ENCODE measurements around the gene AHI1. TPM values are rescaled to one million over a fixed set of nuclear protein-coding genes. Genes with fewer than 3 reads are reported as not detected.
"Not testable (repeated sequence)": the region's sequence is repeated elsewhere in the genome, so short reads cannot be mapped to it uniquely, and the experiment has no call there.

AHI1 gene
- total RNA-seq, 8 experiments from 2014 or later = 22.1 to 345 (median 54.1) TPM

GRCh38 chr6:135503703-135504475, 6.3 kb upstream of the AHI1 start:
- in situ Hi-C loops (cut with MboI; ENCODE audit: low pct_unique_long_range_greater_than_20kb in 2 of 9, low sequenced_read_pairs in 9 of 9, unreplicated experiment in 9 of 9) = no loop called here
- Histone ChIP-seq H3K4me1 (replicated peaks in 1 of 2) (peaks cover 2 to 5% of the 10 kb centered on the region in 2 donors), H3K27ac (no peak overlapping the region), H3K4me3 (no peak overlapping the region)
- 80 to 100% (median 93%) methylated on average over 1 to 6 of the region's 6 CpGs for WGBS, 10 experiments
- ATAC-seq (replicated peaks in 6 of 8) = no peak

DNA sequence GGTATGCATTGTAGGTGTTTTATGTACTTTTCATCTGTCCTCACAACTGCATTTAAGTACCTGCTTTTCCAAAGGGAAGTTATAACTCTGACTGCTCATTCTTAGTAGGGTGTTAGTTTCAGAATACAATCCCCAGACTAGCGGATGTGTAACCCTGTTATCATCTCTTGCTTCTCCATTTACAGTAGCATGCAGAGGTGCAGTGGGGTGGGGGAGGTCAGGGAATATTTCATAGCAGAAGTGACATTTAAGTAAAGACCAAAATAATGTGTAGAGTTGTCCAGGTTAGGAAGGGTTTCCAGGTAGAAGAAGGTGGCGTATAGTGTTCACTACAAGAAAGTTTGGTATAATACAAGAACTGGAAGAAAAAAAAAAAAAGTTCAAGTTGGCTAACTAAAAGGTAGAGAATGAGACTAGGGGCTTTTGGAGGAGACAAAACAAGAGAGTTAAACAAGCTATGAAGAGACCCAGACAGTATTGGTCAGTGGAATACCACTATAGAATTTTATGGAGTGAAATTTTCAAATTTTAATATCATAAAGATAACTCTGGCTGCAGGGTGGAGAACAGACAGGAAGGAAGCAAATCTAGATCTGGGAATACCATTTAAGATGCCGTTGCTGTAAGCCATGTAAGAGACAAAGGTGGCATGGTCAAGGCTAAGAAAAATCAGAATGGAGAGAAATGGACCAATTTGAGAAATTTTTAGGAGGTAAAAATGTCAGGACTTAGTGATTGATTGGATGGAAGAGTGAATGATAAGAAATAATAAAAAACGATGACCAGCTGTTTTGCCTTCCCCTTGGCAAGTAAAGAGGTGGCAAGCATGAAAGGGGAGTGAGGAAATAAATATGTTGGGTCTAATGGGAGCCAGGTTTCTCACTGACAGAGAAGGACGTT, 2.2 kb upstream of the AHI1 start:
- 77 to 96% (median 89%) methylated on average over 3 to 5 of the region's 5 CpGs for WGBS, 10 experiments
- Histone ChIP-seq H3K27ac (no peak overlapping the region), H3K4me1 (replicated peaks in 1 of 2) (peaks cover 11 to 16% of the 10 kb centered on the region in 2 donors), H3K4me3 (no peak overlapping the region)
- in situ Hi-C loops (cut with MboI; ENCODE audit: low pct_unique_long_range_greater_than_20kb in 2 of 9, low sequenced_read_pairs in 9 of 9, unreplicated experiment in 9 of 9) = no loop called here
- ATAC-seq (replicated peaks in 6 of 8) = no peak

GRCh38 chr6:135498185-135498841, 773 bp upstream of the AHI1 start:
- Histone ChIP-seq H3K4me3 (peak overlapping the region; percentile 62 to 76 (median 68)), H3K27ac (peak overlapping the region; percentile 80 to 85), H3K4me1 (replicated peaks in 1 of 2) (peaks cover 11 to 16% of the 10 kb centered on the region in 2 donors)
- peak; percentile 16 to 54 (median 31) for ATAC-seq (replicated peaks in 6 of 8)
- WGBS, 10 experiments = 0 to 50% (median 15%) methylated on average over 1 to 15 of the region's 16 CpGs
- in situ Hi-C loops (cut with MboI; ENCODE audit: low pct_unique_long_range_greater_than_20kb in 2 of 9, low sequenced_read_pairs in 9 of 9, unreplicated experiment in 9 of 9) = no loop called here

DNA sequence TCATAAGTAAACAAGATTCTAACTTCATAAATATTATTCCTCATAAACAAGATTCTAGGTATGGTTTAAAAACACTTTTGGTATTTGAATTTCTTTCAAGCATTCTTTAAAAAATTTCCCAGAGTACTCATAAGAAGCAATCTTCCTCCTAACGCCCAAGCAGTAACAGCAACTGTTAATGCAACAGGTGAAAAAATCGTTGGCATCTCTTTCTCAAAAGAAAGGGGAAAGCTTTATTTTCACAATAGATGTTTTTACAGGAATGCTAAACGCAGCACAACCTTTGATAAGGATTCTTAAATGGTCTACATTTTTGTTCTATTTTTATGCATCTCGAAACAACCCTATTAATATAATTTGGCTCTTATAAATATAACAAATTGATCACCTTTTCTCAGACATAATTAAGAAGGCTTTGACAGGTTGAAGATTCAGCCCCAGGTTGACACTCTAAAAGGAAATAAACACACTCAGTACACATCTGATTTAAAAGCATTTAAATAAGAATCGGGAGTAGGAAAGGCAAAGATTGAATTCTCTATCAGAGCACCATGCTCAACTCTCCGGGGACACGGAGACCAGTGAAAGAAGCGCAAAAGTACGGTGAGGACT, 634 bp downstream of the AHI1 start:
- peak overlapping the region; percentile 80 to 85 for H3K27ac ChIP-seq
- ATAC-seq (replicated peaks in 6 of 8) = no peak
- WGBS, 10 experiments = 0 to 4% (median 0%) methylated on average over 3 to 9 of the region's 9 CpGs
- in situ Hi-C loops (cut with MboI; ENCODE audit: low pct_unique_long_range_greater_than_20kb in 2 of 9, low sequenced_read_pairs in 9 of 9, unreplicated experiment in 9 of 9) = no loop called here
- H3K4me3 ChIP-seq = peak overlapping the region; percentile 62 to 76 (median 68)
- H3K4me1 ChIP-seq (replicated peaks in 1 of 2) = peaks cover 11 to 16% of the 10 kb centered on the region in 2 donors

- in situ Hi-C loops (cut with MboI; ENCODE audit: low pct_unique_long_range_greater_than_20kb in 2 of 9, low sequenced_read_pairs in 9 of 9, unreplicated experiment in 9 of 9) = no loop called here
- WGBS, 10 experiments = 89 to 100% (median 95%) methylated on average over 2 to 9 of the region's 10 CpGs; no CpG with 5 or more reads in 1 of the 10 experiments
- no peak for ATAC-seq (replicated peaks in 6 of 8)
- Histone ChIP-seq H3K4me1 (replicated peaks in 1 of 2) (peaks cover 4 to 6% of the 10 kb centered on the region in 2 donors), H3K4me3 (no peak overlapping the region), H3K27ac (no peak overlapping the region)
These were observed 4.2 kb downstream of the AHI1 start for GRCh38 chr6:135493218-135493961.

DNA sequence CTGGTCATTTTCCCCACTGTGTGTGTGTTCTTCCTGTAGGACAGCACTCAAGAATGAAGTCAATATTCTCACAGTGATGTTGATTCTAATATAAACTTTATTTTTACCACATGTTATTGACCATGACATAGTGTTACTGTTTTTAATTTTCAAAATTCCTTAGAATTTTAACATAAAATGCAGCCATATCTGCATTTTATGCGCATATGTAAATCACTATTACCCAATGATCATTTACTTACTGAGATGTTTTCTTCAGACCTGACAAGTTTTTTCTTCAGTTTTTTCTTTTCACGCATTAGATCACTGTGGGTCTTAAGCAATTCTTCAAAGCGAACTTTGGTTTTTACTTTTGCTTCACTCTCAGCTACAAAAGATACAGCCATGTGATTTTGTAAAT, 7.2 kb downstream of the AHI1 start:
- WGBS, 10 experiments = 18 to 100% (median 86%) methylated on average over 1 to 3 of the region's 3 CpGs
- peak in 3 of 8 experiments; percentile 74 to 89 (median 80) for ATAC-seq (replicated peaks in 6 of 8)
- no peak overlapping the region for H3K4me3 ChIP-seq
- H3K27ac ChIP-seq = no peak overlapping the region
- H3K4me1 ChIP-seq (replicated peaks in 1 of 2) = no peaks in the 10 kb centered on the region
- in situ Hi-C loops (cut with MboI; ENCODE audit: low pct_unique_long_range_greater_than_20kb in 2 of 9, low sequenced_read_pairs in 9 of 9, unreplicated experiment in 9 of 9) = no loop called here

- WGBS, 10 experiments = 49 to 100% (median 88%) methylated on average over 1 to 3 of the region's 3 CpGs
- no peak for ATAC-seq (replicated peaks in 6 of 8)
- in situ Hi-C loops (cut with MboI; ENCODE audit: low pct_unique_long_range_greater_than_20kb in 2 of 9, low sequenced_read_pairs in 9 of 9, unreplicated experiment in 9 of 9) = no loop called here
- Histone ChIP-seq H3K27ac (no peak overlapping the region), H3K4me1 (replicated peaks in 1 of 2) (no peaks in the 10 kb centered on the region), H3K4me3 (no peak overlapping the region)
These were observed 9.5 kb downstream of the AHI1 start for GRCh38 chr6:135488023-135488422.

DNA sequence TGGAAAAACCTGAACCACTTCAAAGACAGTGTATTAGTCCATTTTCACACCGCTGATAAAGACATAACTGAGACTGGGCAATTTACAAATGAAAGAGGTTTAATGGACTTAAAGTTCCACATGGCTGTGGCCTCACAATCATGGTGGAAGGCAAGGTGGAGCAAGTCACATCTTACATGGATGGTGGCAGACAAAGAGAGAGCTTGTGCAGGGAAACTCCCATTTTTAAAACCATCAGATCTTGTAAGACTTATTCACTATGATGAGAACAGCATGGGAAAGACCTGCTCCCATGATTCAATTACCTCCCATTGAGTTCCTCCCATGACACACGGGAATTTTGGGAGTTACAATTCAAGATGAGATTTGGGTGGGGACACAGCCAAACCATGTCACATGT, 13.6 kb downstream of the AHI1 start:
- ATAC-seq (replicated peaks in 6 of 8); in situ Hi-C loops (cut with MboI; ENCODE audit: low pct_unique_long_range_greater_than_20kb in 2 of 9, low sequenced_read_pairs in 9 of 9, unreplicated experiment in 9 of 9); H3K4me3 ChIP-seq; H3K27ac ChIP-seq; H3K4me1 ChIP-seq (replicated peaks in 1 of 2): not testable (repeated sequence)
- WGBS, 10 experiments = 71 to 100% (median 100%) methylated on average over 1 to 2 of the region's 2 CpGs; no CpG with 5 or more reads in 1 of the 10 experiments

- in situ Hi-C loops (cut with MboI; ENCODE audit: low pct_unique_long_range_greater_than_20kb in 2 of 9, low sequenced_read_pairs in 9 of 9, unreplicated experiment in 9 of 9) = no loop called here
- no peak for ATAC-seq (replicated peaks in 6 of 8)
- Histone ChIP-seq H3K4me3 (no peak overlapping the region), H3K27ac (no peak overlapping the region), H3K4me1 (replicated peaks in 1 of 2) (no peaks in the 10 kb centered on the region)
- WGBS, 10 experiments = 91 to 100% (median 98%) methylated on average over 3 of the region's 3 CpGs; no CpG with 5 or more reads in 1 of the 10 experiments
These were observed 15.7 kb downstream of the AHI1 start for GRCh38 chr6:135481783-135482369.

GRCh38 chr6:135479601-135480000, 17.9 kb downstream of the AHI1 start:
- H3K4me1 ChIP-seq (replicated peaks in 1 of 2) = no peaks in the 10 kb centered on the region
- no peak overlapping the region for H3K4me3 ChIP-seq
- in situ Hi-C loops (cut with MboI; ENCODE audit: low pct_unique_long_range_greater_than_20kb in 2 of 9, low sequenced_read_pairs in 9 of 9, unreplicated experiment in 9 of 9) = no loop called here
- peak in 1 of 8 experiments; percentile 53 for ATAC-seq (replicated peaks in 6 of 8)
- no peak overlapping the region for H3K27ac ChIP-seq
- 86 to 100% (median 100%) methylated on average over 1 to 2 of the region's 2 CpGs; no CpG with 5 or more reads in 3 of the 10 experiments for WGBS, 10 experiments

GRCh38 chr6:135478626-135479025, 18.9 kb downstream of the AHI1 start:
- in situ Hi-C loops (cut with MboI; ENCODE audit: low pct_unique_long_range_greater_than_20kb in 2 of 9, low sequenced_read_pairs in 9 of 9, unreplicated experiment in 9 of 9) = no loop called here
- no peaks in the 10 kb centered on the region for H3K4me1 ChIP-seq (replicated peaks in 1 of 2)
- no peak overlapping the region for H3K4me3 ChIP-seq
- H3K27ac ChIP-seq = no peak overlapping the region
- no peak for ATAC-seq (replicated peaks in 6 of 8)
